GM12878 (cell line): Measurements from ENCODE around the gene ATP5PB. TPM values are rescaled to one million over a fixed set of nuclear protein-coding genes. Genes with fewer than 3 reads are reported as not detected.

Source experiments
- ATAC-seq: fragments of 200-7000 bp; cut with Tn5 transposase; 3 replicates; pipeline ENCODE4 v1.9.1; 2020; ENCODE audit warnings: mild to moderate bottlenecking, moderate library complexity
- BruUV-seq: library from RNA; stranded (reverse); fragments of 400-500 nt; replicated peaks from 2 replicates; lab custom pipeline; 2021; lab: Mats Ljungman, UMichigan
- CTCF ChIA-PET: fragments of 300-600 bp; sonication (Branson Sonifier 250); formaldehyde crosslinking; extraction: SDS; loops from one replicate; lab custom pipeline; 2021; ENCODE audit warnings: inconsistent platforms; lab: Yijun Ruan, JAX
- POLR2A ChIA-PET: fragments of 350-600 bp; formaldehyde crosslinking; extraction: SDS; loops from one replicate; lab custom pipeline; 2021; ENCODE audit warnings: inconsistent platforms; lab: Charles Lee
- RAD21 ChIA-PET: fragments of 300-600 bp; sonication (Branson Sonifier 250); formaldehyde crosslinking; loops from one replicate; lab custom pipeline; 2023; ENCODE audit warnings: antibody characterized with exemption; ENCODE audit not compliant: unreplicated experiment; lab: Charles Lee
- SMC1A ChIA-PET: fragments of 300-600 bp; sonication (Branson Sonifier 250); formaldehyde crosslinking; loops from one replicate; lab custom pipeline; 2023; ENCODE audit not compliant: unreplicated experiment, uncharacterized antibody; lab: Charles Lee
- DNase-seq: peaks from one replicate; pipeline ENCODE4 v3.0.0-alpha.2; 2011; ENCODE audit warnings: low read depth, low spot score
- FAIRE-seq: peaks from 3 replicates; lab custom pipeline; 2011; peaks lifted over from hg19 to GRCh38; lab: Jason Lieb, UNC
- H2AFZ ChIP-seq: 2 replicates; pipeline ENCODE4 v1.6.0; 2011; ENCODE audit warnings: low read depth, low read length, control low read depth; ENCODE audit not compliant: control insufficient read depth
- H3K27ac ChIP-seq: 2 replicates; pipeline ENCODE4 v1.5.1; 2011; ENCODE audit warnings: control low read depth; ENCODE audit not compliant: control insufficient read depth, insufficient read depth
- H3K27me3 ChIP-seq, 2 experiments: replicated peaks in 1 of 2; 2 replicates each; pipeline versions ENCODE4 v1.6.0 to v1.6.1; 2011; ENCODE audit warnings: low read length in 1 of 2; ENCODE audit not compliant: control insufficient read depth in 2 of 2, insufficient read depth in 2 of 2
- H3K36me3 ChIP-seq, 2 experiments: 2 replicates each; pipeline ENCODE4 v1.5.1; 2011; ENCODE audit warnings: low read length in 1 of 2; ENCODE audit not compliant: control insufficient read depth in 2 of 2, insufficient read depth in 2 of 2
- H3K4me1 ChIP-seq: 2 replicates; pipeline ENCODE4 v1.6.1; 2011; ENCODE audit warnings: mild to moderate bottlenecking, low read length, moderate library complexity, mixed read lengths; ENCODE audit not compliant: control insufficient read depth, insufficient read depth
- H3K4me2 ChIP-seq: 2 replicates; pipeline ENCODE4 v1.6.0; 2011; ENCODE audit warnings: control low read depth; ENCODE audit not compliant: control insufficient read depth, insufficient read depth
- H3K4me3 ChIP-seq: fragments of 200-600 bp; sonication (generic); 2 replicates; pipeline ENCODE4 v1.5.1; 2016
- H3K79me2 ChIP-seq: 2 replicates; pipeline ENCODE4 v1.6.0; 2011; ENCODE audit warnings: low read length; ENCODE audit not compliant: control insufficient read depth, insufficient read depth
- H3K9ac ChIP-seq: 2 replicates; pipeline ENCODE4 v1.8.0; 2011; ENCODE audit warnings: low read length, control low read depth, mixed read lengths; ENCODE audit not compliant: control insufficient read depth, insufficient read depth
- H3K9me3 ChIP-seq: replicated peaks from 3 replicates; pipeline ENCODE4 v1.5.1; 2011; ENCODE audit warnings: mild to moderate bottlenecking, low read length; ENCODE audit not compliant: control insufficient read depth, insufficient read depth
- H4K20me1 ChIP-seq: 2 replicates; pipeline ENCODE4 v1.6.0; 2011; ENCODE audit not compliant: control insufficient read depth, insufficient read depth
- CBX5 ChIP-seq: sonication (generic); IDR thresholded peaks from 2 replicates; pipeline ENCODE4 v1.6.1; 2016; ENCODE audit warnings: low read depth, moderate library complexity, mild to moderate bottlenecking, inconsistent platforms
- E4F1 ChIP-seq: fragments of 450-650 bp; IDR thresholded peaks from 2 replicates; pipeline ENCODE4 v1.6.1; 2018; ENCODE audit warnings: borderline replicate concordance, mild to moderate bottlenecking; ENCODE audit not compliant: partially characterized antibody
- KDM1A ChIP-seq: fragments of 200-600 bp; sonication (generic); IDR thresholded peaks from 2 replicates; pipeline ENCODE4 v1.6.1; 2016; ENCODE audit warnings: borderline replicate concordance
- RBBP5 ChIP-seq: fragments of 200-600 bp; sonication (generic); conservative IDR thresholded peaks from 2 replicates; pipeline ENCODE4 v1.6.1; 2016
- WGBS: methylation state at CpG from one replicate; pipeline ENCODE4 v1.1.6; 2016; ENCODE audit warnings: low lambda C conversion rate; ENCODE audit not compliant: insufficient replicate concordance, insufficient coverage; ENCODE audit errors: missing lambda C conversion rate; 5-methylcytosine and 5-hydroxymethylcytosine counted together
- in situ Hi-C: fragments of 300-500 bp; cut with MboI; formaldehyde crosslinking; loops from 9 replicates; pipeline ENCODE4 v1.14.3; 2018; ENCODE audit warnings: mixed read lengths
- intact Hi-C: fragments of 100-400 bp; cut with micrococcal nuclease; formaldehyde crosslinking; loops from one replicate; pipeline ENCODE4 v1.14.2; 2022; ENCODE audit not compliant: unreplicated experiment
- polyA plus RNA-seq, 11 experiments: library from polyadenylated mRNA; depleted of rRNA in 4 of 11; unstranded in 6 of 11; stranded (reverse) in 5 of 11; fragments of >200 nt; fragmentation: Nextera tagmentation in 4 of 11; fragmentation: Illumina TruSeq in 1 of 11; extraction: Ambion mirVana in 4 of 11; extraction: Trizol in 1 of 11; gene quantifications; 1 replicate in 1 of 11; 2 replicates in 10 of 11; pipeline versions ENCODE4 v1.2.1 to v1.2.3, GENCODE V29; 2011 to 2016; ENCODE audit warnings: inconsistent platforms in 2 of 11, missing spikeins in 2 of 11, low read depth in 1 of 11
- total RNA-seq, 4 experiments: library from RNA; depleted of rRNA in 3 of 4; stranded (reverse); fragments of >200 nt in 3 of 4; fragmentation: Illumina TruSeq in 1 of 4; extraction: Trizol in 1 of 4; gene quantifications; 2 replicates each; pipeline versions ENCODE4 v1.2.1 to v1.2.3, GENCODE V29; 2013 to 2021

Gene ATP5PB
- total and polyA plus RNA-seq, 10 of the 15 experiments (the other 5 are each of a cell fraction or from before 2014, with no cell fraction given), result 380 to 1,760 (median 677) TPM

DNA sequence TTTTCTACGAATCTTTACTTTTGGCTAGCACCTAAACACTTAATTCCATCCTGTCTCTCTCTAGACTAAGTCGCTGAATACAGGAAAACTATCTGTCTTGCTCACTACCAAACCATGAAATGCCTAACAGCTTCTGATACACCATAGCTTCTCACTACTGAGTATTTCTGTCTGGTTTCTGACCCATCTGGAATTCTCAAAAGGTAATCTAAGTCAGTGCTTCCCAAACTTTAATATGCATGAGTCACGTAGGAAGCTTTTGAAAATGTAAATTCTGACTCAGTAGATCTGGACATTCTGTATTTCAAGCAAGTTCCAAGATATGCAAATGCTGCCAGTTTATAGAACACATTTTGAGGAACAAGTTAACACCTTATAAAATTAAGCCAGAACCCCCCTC is 12.5 kb upstream of the ATP5PB start:
- Histone ChIP-seq H3K27ac (no peak overlapping the region), H3K36me3 (peaks cover 10 to 18% of the 10 kb centered on the region in 2 experiments)
- no TSS peak for BruUV-seq

More for the DNA sequence above, 12.5 kb upstream of the ATP5PB start:
- Histone ChIP-seq H2AFZ (no peak overlapping the region), H4K20me1 (no peaks in the 10 kb centered on the region), H3K9ac (no peak overlapping the region)
- in situ Hi-C loops, result no loop called here
- DNase-seq, result no peak
- TF ChIP-seq RBBP5, result no peak
- TF ChIP-seq KDM1A, result no peak
- TF ChIP-seq CBX5, result no peak
- TF ChIP-seq E4F1, result no peak
- TF ChIP-seq, all 136 proteins: peak for 0
- ATAC-seq (no peak), FAIRE-seq (no peak)
- RAD21 ChIA-PET, result interaction anchor here (0.7 kb wide), 1 partner anchor 40 kb away, joined by 3 read pairs; no protein-coding TSS in a partner anchor
- H3K4me2 ChIP-seq, result no peak overlapping the region
- POLR2A ChIA-PET, result interaction anchor here (0.5 kb wide), 1 partner anchor 1922 kb away, joined by 3 read pairs; no protein-coding TSS in a partner anchor
- 98% methylated on average over 3 of the region's 3 CpGs for WGBS
- CTCF ChIA-PET, result interaction anchor here (2.0 kb wide), 1 partner anchor 214 kb away, joined by 8 read pairs; no protein-coding TSS in a partner anchor
- no peak overlapping the region for H3K4me3 ChIP-seq
- SMC1A ChIA-PET, result interaction anchor here (1.4 kb wide), 1 partner anchor 21 kb away, joined by 3 read pairs; no protein-coding TSS in a partner anchor
- no peaks in the 10 kb centered on the region for H3K9me3 ChIP-seq
- no peaks in the 10 kb centered on the region for H3K4me1 ChIP-seq
- no peaks in the 10 kb centered on the region for H3K27me3 ChIP-seq
- intact Hi-C loops, result no loop called here
- no peaks in the 10 kb centered on the region; the same call in 1 of the 2 replicates for H3K79me2 ChIP-seq
